Epithelial cell of proximal tubule (primary cell): Measurements from ENCODE around the gene OR10G3. TPM values are rescaled to one million over a fixed set of nuclear protein-coding genes. Genes with fewer than 3 reads are reported as not detected.

Experiments used
- DNase-seq: peaks from one replicate; pipeline ENCODE4 v3.0.0-alpha.2; 2011; ENCODE audit warnings: low read depth
- H3K4me3 ChIP-seq: 2 replicates; pipeline ENCODE4 v1.5.1; 2011; ENCODE audit warnings: low read depth, mild to moderate bottlenecking, low read length
- total RNA-seq: library from RNA; depleted of rRNA; stranded (reverse); fragments of >200 nt; gene quantifications from 2 replicates; pipeline ENCODE4 v1.2.3, GENCODE V29; 2015
- TF ChIP-seq, protein P1 (sequence below): conservative IDR thresholded peaks from 2 replicates; pipeline ENCODE4 v1.5.1; 2012; ENCODE audit warnings: low read depth, mild to moderate bottlenecking, low read length

The OR10G3 gene
- total RNA-seq, 1 donor from 2014 or later = not detected

- DNase-seq = no peak
- TF ChIP-seq, protein P1, sequence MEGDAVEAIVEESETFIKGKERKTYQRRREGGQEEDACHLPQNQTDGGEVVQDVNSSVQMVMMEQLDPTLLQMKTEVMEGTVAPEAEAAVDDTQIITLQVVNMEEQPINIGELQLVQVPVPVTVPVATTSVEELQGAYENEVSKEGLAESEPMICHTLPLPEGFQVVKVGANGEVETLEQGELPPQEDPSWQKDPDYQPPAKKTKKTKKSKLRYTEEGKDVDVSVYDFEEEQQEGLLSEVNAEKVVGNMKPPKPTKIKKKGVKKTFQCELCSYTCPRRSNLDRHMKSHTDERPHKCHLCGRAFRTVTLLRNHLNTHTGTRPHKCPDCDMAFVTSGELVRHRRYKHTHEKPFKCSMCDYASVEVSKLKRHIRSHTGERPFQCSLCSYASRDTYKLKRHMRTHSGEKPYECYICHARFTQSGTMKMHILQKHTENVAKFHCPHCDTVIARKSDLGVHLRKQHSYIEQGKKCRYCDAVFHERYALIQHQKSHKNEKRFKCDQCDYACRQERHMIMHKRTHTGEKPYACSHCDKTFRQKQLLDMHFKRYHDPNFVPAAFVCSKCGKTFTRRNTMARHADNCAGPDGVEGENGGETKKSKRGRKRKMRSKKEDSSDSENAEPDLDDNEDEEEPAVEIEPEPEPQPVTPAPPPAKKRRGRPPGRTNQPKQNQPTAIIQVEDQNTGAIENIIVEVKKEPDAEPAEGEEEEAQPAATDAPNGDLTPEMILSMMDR = no peak
- no peak overlapping the region for H3K4me3 ChIP-seq
Observed at GRCh38 chr14:21520767-21521166, 59.1 kb downstream of the OR10G3 start.

- H3K4me3 ChIP-seq = no peak overlapping the region
- TF ChIP-seq, protein P1 = no peak
- DNase-seq = no peak
Observed at GRCh38 chr14:21518725-21519124, 61.2 kb downstream of the OR10G3 start.

Other genes with a start within 250 kb of the OR10G3 start
- 74.7 and 107 TPM in 2 replicates for gene SUPT16H, start 196.1 kb downstream of the OR10G3 start, total RNA-seq
- 43.9 and 50.1 TPM in 2 replicates for gene CHD8, start 124.0 kb downstream of the OR10G3 start, total RNA-seq
- 11.7 and 13.2 TPM in 2 replicates for gene RAB2B, start 103.1 kb downstream of the OR10G3 start, total RNA-seq
- 28.2 and 28.8 TPM in 2 replicates for gene TOX4, start 102.9 kb downstream of the OR10G3 start, total RNA-seq
- 78.9 and 81.7 TPM in 2 replicates for gene METTL3, start 68.7 kb downstream of the OR10G3 start, total RNA-seq
- 12.1 and 29.7 TPM in 2 replicates for gene SALL2, start 53.7 kb downstream of the OR10G3 start, total RNA-seq
- gene OR10G2, start 54.9 kb upstream of the OR10G3 start, total RNA-seq = not detected in 2 replicates
- gene OR4E2, start 73.8 kb upstream of the OR10G3 start, total RNA-seq = not detected in 2 replicates
- gene OR4E1, start 93.7 kb upstream of the OR10G3 start, total RNA-seq = not detected in 2 replicates